Endothelial cell of umbilical vein (primary cell): ENCODE results near the gene LRRC74B. TPM values are rescaled to one million over a fixed set of nuclear protein-coding genes. Genes with fewer than 3 reads are reported as not detected.

Source experiments
- BruUV-seq: library from RNA; stranded (reverse); fragments of 400-500 nt; replicated peaks from 2 replicates; lab custom pipeline; 2021; lab: Mats Ljungman, UMichigan
- CTCF ChIA-PET: fragments of 300-600, 350-600 bp; sonication (Branson Sonifier 250); formaldehyde crosslinking; loops from one replicate; lab custom pipeline; 2021; ENCODE audit warnings: antibody characterized with exemption, inconsistent platforms; lab: Charles Lee
- POLR2A ChIA-PET: fragments of 300-600, 350-600 bp; sonication (Branson Sonifier 250); formaldehyde crosslinking; loops from one replicate; lab custom pipeline; 2021; ENCODE audit warnings: antibody characterized with exemption, inconsistent platforms; lab: Charles Lee
- DNase-seq: peaks from one replicate; pipeline ENCODE4 v3.0.0-alpha.2; 2011; ENCODE audit warnings: low read depth, low spot score
- FAIRE-seq: peaks from 2 replicates; lab custom pipeline; 2011; peaks lifted over from hg19 to GRCh38; lab: Jason Lieb, UNC
- H2AFZ ChIP-seq: 2 replicates; pipeline ENCODE4 v1.6.0; 2012; ENCODE audit warnings: low read depth, low read length, control low read depth, inconsistent platforms
- H3K27ac ChIP-seq: 2 replicates; pipeline ENCODE4 v1.5.1; 2011; ENCODE audit warnings: low read depth, mild to moderate bottlenecking, control low read depth, low read length, moderate library complexity; ENCODE audit not compliant: insufficient read depth
- H3K27me3 ChIP-seq, 2 experiments: 2 replicates each; pipeline versions ENCODE4 v1.6.0 to v1.6.1; 2011; ENCODE audit warnings: low read length in 2 of 2, mixed read lengths in 1 of 2; ENCODE audit not compliant: control insufficient read depth in 2 of 2, insufficient read depth in 2 of 2
- H3K36me3 ChIP-seq, 2 experiments: 2 replicates in 1 of 2; 3 replicates in 1 of 2; pipeline ENCODE4 v1.5.1; 2011; ENCODE audit warnings: low read length in 2 of 2, mild to moderate bottlenecking in 1 of 2, moderate library complexity in 1 of 2; ENCODE audit not compliant: control insufficient read depth in 2 of 2, insufficient read depth in 2 of 2; ENCODE audit errors: extremely low read depth in 1 of 2
- H3K4me1 ChIP-seq: 3 replicates; pipeline ENCODE4 v1.5.1; 2011; ENCODE audit warnings: mild to moderate bottlenecking, low read length; ENCODE audit not compliant: control insufficient read depth, insufficient read depth; ENCODE audit errors: extremely low read depth
- H3K4me2 ChIP-seq: 2 replicates; pipeline ENCODE4 v1.6.1; 2011; ENCODE audit warnings: low read length, control low read depth, mixed read lengths; ENCODE audit not compliant: insufficient read depth
- H3K4me3 ChIP-seq, 3 experiments: fragments of 200-600 bp in 1 of 3; sonication (generic), shearing (Covaris generic) in 1 of 3; replicated peaks in 1 of 3; 2 replicates each; pipeline ENCODE4 v1.5.1; 2011 to 2016; ENCODE audit warnings: control low read depth in 3 of 3, low read length in 3 of 3, mild to moderate bottlenecking in 2 of 3, inconsistent platforms in 1 of 3, low read depth in 1 of 3, moderate library complexity in 1 of 3; ENCODE audit not compliant: insufficient read depth in 1 of 3
- H3K79me2 ChIP-seq: 2 replicates; pipeline ENCODE4 v1.6.0; 2012; ENCODE audit warnings: low read length, inconsistent platforms; ENCODE audit not compliant: control insufficient read depth, insufficient read depth
- H3K9ac ChIP-seq: replicated peaks from 2 replicates; pipeline ENCODE3; 2011; ENCODE audit warnings: low read length, control low read depth; ENCODE audit not compliant: insufficient read depth; ENCODE audit errors: extremely low read depth
- H3K9me1 ChIP-seq: replicated peaks from 3 replicates; pipeline ENCODE4 v1.6.0; 2011; ENCODE audit warnings: mild to moderate bottlenecking, low read length; ENCODE audit not compliant: control insufficient read depth, insufficient read depth; ENCODE audit errors: extremely low read depth
- H3K9me3 ChIP-seq: replicated peaks from 2 replicates; pipeline ENCODE4 v1.5.1; 2012; ENCODE audit warnings: low read length, inconsistent platforms; ENCODE audit not compliant: control insufficient read depth, insufficient read depth
- H4K20me1 ChIP-seq: replicated peaks from 2 replicates; pipeline ENCODE3; 2011; ENCODE audit warnings: mild to moderate bottlenecking, low read length; ENCODE audit not compliant: control insufficient read depth, insufficient read depth; ENCODE audit errors: extremely low read depth
- CTCF ChIP-seq, 2 donors: IDR thresholded peaks; 1 replicate in 1 of 2; 2 replicates in 1 of 2; pipeline ENCODE4 v1.5.1; 2011; ENCODE audit warnings: low read length in 2 of 2, mild to moderate bottlenecking in 2 of 2, moderate library complexity in 2 of 2, control low read depth in 1 of 2, inconsistent platforms in 1 of 2, low read depth in 1 of 2; ENCODE audit not compliant: insufficient read depth in 1 of 2; ENCODE audit errors: extremely low read depth in 1 of 2
- EZH2 ChIP-seq: IDR thresholded peaks from 2 replicates; pipeline ENCODE4 v1.6.1; 2012; ENCODE audit warnings: borderline replicate concordance, low read depth, mild to moderate bottlenecking, moderate library complexity, low read length, inconsistent platforms; ENCODE audit not compliant: severe bottlenecking
- FOS ChIP-seq: IDR thresholded peaks from 2 replicates; pipeline ENCODE4 v1.6.1; 2011; ENCODE audit warnings: mild to moderate bottlenecking, low read length, moderate library complexity, borderline replicate concordance; ENCODE audit not compliant: insufficient read depth
- GATA2 ChIP-seq: IDR thresholded peaks from 2 replicates; pipeline ENCODE4 v1.7.0; 2011; ENCODE audit warnings: low read depth, mild to moderate bottlenecking, moderate library complexity, mixed read lengths, low read length; ENCODE audit not compliant: insufficient read length, insufficient read depth
- JUN ChIP-seq: IDR thresholded peaks from 2 replicates; pipeline ENCODE4 v1.6.1; 2011; ENCODE audit warnings: borderline replicate concordance, low read depth; ENCODE audit not compliant: insufficient read length, insufficient read depth
- MAX ChIP-seq: IDR thresholded peaks from 2 replicates; pipeline ENCODE4 v1.6.1; 2011; ENCODE audit not compliant: insufficient read depth, insufficient read length
- MYC ChIP-seq: IDR thresholded peaks from one replicate; pipeline ENCODE4 v1.6.1; 2011; ENCODE audit warnings: mild to moderate bottlenecking, low read depth, low read length
- POLR2A ChIP-seq: IDR thresholded peaks from 2 replicates; pipeline ENCODE4 v1.6.1; 2012; ENCODE audit warnings: low read depth, mild to moderate bottlenecking, control low read depth, low read length
- POLR2AphosphoS5 ChIP-seq: IDR thresholded peaks from 2 replicates; pipeline ENCODE4 v1.6.1; 2012; ENCODE audit warnings: low read depth, mild to moderate bottlenecking, control low read depth, low read length, moderate library complexity; ENCODE audit not compliant: insufficient read depth
- dilution Hi-C: fragments of 300-500 bp; cut with MboI; formaldehyde crosslinking; loops from one replicate; pipeline ENCODE4 v1.15.0; 2019; ENCODE audit warnings: low sequenced_read_pairs; ENCODE audit not compliant: extremely low pct_ligation_motif_present
- intact Hi-C: fragments of 100-400 bp; cut with micrococcal nuclease; formaldehyde crosslinking; loops from one replicate; pipeline ENCODE4 v1.10.0; 2022
- polyA plus RNA-seq, 4 experiments: library from polyadenylated mRNA; depleted of rRNA in 3 of 4; stranded (reverse) in 3 of 4; unstranded in 1 of 4; fragments of >200 nt; gene quantifications; 2 replicates each; pipeline versions ENCODE4 v1.2.1 to v1.2.3, GENCODE V29; 2011 to 2012; ENCODE audit warnings: missing spikeins in 1 of 4
- total RNA-seq: library from RNA; stranded (reverse); gene quantifications from 2 replicates; pipeline ENCODE4 v1.2.3, GENCODE V29; 2021

LRRC74B gene
- total and polyA plus RNA-seq, 2 donors (not counting 3 experiments of a cell fraction or from before 2014, with no cell fraction given) = not detected

GRCh38 chr22:21068681-21069276 lies 23.0 kb downstream of the LRRC74B start:
- Histone ChIP-seq H3K9ac (no peak overlapping the region), H3K27me3 (no peaks in the 10 kb centered on the region), H3K79me2 (no peaks in the 10 kb centered on the region), H3K4me3 (no peak overlapping the region), H2AFZ (no peak overlapping the region), H3K4me2 (no peak overlapping the region), H3K27ac (no peak overlapping the region), H3K36me3 (no peaks in the 10 kb centered on the region), H3K9me3 (no peaks in the 10 kb centered on the region), H3K4me1 (no peaks in the 10 kb centered on the region), H4K20me1 (peaks cover 2% of the 10 kb centered on the region), H3K9me1 (no peaks in the 10 kb centered on the region)
- ChIA-PET POLR2A (no interaction called here), CTCF (no interaction called here)
- TF ChIP-seq CTCF (IDR thresholded peaks at IDR 0.05; ENCODE audit: extremely low read depth in 1 of 2, insufficient read depth in 1 of 2, low read depth in 1 of 2, low read length in 2 of 2) (no peak), MYC (no peak), JUN (no peak), EZH2 (no peak), GATA2 (no peak)
- no TSS peak for BruUV-seq
- dilution Hi-C loops (no loop called here), intact Hi-C loops (no loop called here)
- DNase-seq (no peak), FAIRE-seq (no peak)

- ChIA-PET POLR2A (no interaction called here), CTCF (no interaction called here)
- dilution Hi-C loops = no loop called here
Measured at GRCh38 chr22:21069375-21069774, 23.6 kb downstream of the LRRC74B start.

More at GRCh38 chr22:21069375-21069774, 23.6 kb downstream of the LRRC74B start:
- H3K4me3 ChIP-seq = no peak overlapping the region
- no peak overlapping the region for H3K9ac ChIP-seq
- H3K27ac ChIP-seq = no peak overlapping the region
- FAIRE-seq (no peak), DNase-seq (no peak)
- no peaks in the 10 kb centered on the region for H3K9me1 ChIP-seq
- no peaks in the 10 kb centered on the region for H3K27me3 ChIP-seq
- H3K79me2 ChIP-seq = no peaks in the 10 kb centered on the region
- no peaks in the 10 kb centered on the region for H3K36me3 ChIP-seq
- H4K20me1 ChIP-seq = peaks cover 2% of the 10 kb centered on the region
- BruUV-seq = no TSS peak
- H2AFZ ChIP-seq = no peak overlapping the region
- no peak for TF ChIP-seq JUN
- no peak for TF ChIP-seq CTCF (IDR thresholded peaks at IDR 0.05; ENCODE audit: extremely low read depth in 1 of 2, insufficient read depth in 1 of 2, low read depth in 1 of 2, low read length in 2 of 2)
- TF ChIP-seq MYC = no peak
- no peak for TF ChIP-seq EZH2
- no peak for TF ChIP-seq FOS
- no peak for TF ChIP-seq MAX
- no peak for TF ChIP-seq POLR2AphosphoS5
- TF ChIP-seq POLR2A = no peak
- TF ChIP-seq GATA2 = no peak
- intact Hi-C loops = no loop called here
- no peak overlapping the region for H3K4me2 ChIP-seq
- H3K9me3 ChIP-seq = no peaks in the 10 kb centered on the region
- H3K4me1 ChIP-seq = no peaks in the 10 kb centered on the region
